Upper lobe of left lung (tissue), 4 donors: ENCODE results near the gene SOHLH2.

Experiments used
- POLR2A ChIP-seq, 4 donors: fragments of 450-650 bp; IDR thresholded peaks; one replicate each; pipeline ENCODE4 v1.5.1; 2016 to 2017; ENCODE audit warnings: antibody characterized with exemption in 4 of 4, mild to moderate bottlenecking in 2 of 4
- POLR2AphosphoS5 ChIP-seq, 2 donors: sonication (generic); formaldehyde crosslinking; IDR thresholded peaks; one replicate each; pipeline ENCODE4 v1.5.1; 2017; ENCODE audit warnings: antibody characterized with exemption in 2 of 2
- TF ChIP-seq, protein P1 (sequence below), 6 experiments: fragments of 450-650 bp in 4 of 6; fragments of 200-600 bp in 2 of 6; sonication (generic) in 2 of 6; IDR thresholded peaks; one replicate each; pipeline ENCODE4 v1.5.1; 2016 to 2019; ENCODE audit warnings: antibody characterized with exemption in 6 of 6

DNA sequence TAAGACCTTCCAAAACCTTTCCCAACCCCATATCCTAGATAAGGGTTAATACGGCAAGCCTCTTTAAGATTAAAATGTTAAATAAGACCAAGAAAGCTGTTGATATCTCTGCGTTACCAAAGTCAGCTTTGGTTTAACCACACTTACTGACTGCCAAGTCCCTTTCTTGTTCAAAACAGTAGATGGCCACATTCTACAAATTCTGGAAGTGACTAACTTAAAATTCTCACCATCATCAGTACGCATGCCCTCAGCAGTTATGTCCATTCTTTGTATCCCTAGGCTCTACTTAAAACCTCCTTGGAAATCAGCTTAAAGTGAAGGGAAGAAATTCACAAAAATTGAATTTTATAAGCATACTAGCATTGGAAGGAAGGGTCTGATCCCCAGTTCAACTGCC is 23.6 kb downstream of the SOHLH2 start:
- TF ChIP-seq, protein P1, sequence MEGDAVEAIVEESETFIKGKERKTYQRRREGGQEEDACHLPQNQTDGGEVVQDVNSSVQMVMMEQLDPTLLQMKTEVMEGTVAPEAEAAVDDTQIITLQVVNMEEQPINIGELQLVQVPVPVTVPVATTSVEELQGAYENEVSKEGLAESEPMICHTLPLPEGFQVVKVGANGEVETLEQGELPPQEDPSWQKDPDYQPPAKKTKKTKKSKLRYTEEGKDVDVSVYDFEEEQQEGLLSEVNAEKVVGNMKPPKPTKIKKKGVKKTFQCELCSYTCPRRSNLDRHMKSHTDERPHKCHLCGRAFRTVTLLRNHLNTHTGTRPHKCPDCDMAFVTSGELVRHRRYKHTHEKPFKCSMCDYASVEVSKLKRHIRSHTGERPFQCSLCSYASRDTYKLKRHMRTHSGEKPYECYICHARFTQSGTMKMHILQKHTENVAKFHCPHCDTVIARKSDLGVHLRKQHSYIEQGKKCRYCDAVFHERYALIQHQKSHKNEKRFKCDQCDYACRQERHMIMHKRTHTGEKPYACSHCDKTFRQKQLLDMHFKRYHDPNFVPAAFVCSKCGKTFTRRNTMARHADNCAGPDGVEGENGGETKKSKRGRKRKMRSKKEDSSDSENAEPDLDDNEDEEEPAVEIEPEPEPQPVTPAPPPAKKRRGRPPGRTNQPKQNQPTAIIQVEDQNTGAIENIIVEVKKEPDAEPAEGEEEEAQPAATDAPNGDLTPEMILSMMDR (IDR thresholded peaks at IDR 0.05): no peak
- TF ChIP-seq POLR2A (IDR thresholded peaks at IDR 0.05) (no peak), POLR2AphosphoS5 (IDR thresholded peaks at IDR 0.05) (no peak)
